RWPE2 (cell line): Measurements from ENCODE around the gene FERMT3.
A peak's percentile ranks its signal among the peaks of the same experiment; 100 is the strongest.

Source experiments
- ATAC-seq: fragments of 200-7000 bp; cut with Tn5 transposase; 3 replicates; pipeline ENCODE4 v1.9.1; 2021; ENCODE audit warnings: low read depth
- DNase-seq: peaks from one replicate; pipeline ENCODE4 v3.0.0-alpha.2; 2020; ENCODE audit warnings: low spot score
- H3K27ac ChIP-seq: fragments of 450-650 bp; 2 replicates; pipeline ENCODE4 v1.5.1; 2017; ENCODE audit warnings: mild to moderate bottlenecking; ENCODE audit not compliant: poor library complexity, severe bottlenecking
- H3K27me3 ChIP-seq: fragments of 250-450 bp; sonication (Bioruptor Pico); 2 replicates; pipeline ENCODE4 v1.5.1; 2021; ENCODE audit warnings: mild to moderate bottlenecking, moderate library complexity; ENCODE audit not compliant: insufficient read depth, poor library complexity, severe bottlenecking
- H3K36me3 ChIP-seq: fragments of 250-450 bp; sonication (Bioruptor Pico); 2 replicates; pipeline ENCODE4 v1.5.1; 2020; ENCODE audit warnings: low read depth, mild to moderate bottlenecking, moderate library complexity
- H3K4me1 ChIP-seq: fragments of 250-450 bp; sonication (Bioruptor Pico); 2 replicates; pipeline ENCODE4 v1.5.1; 2021; ENCODE audit warnings: mild to moderate bottlenecking, moderate library complexity; ENCODE audit not compliant: insufficient read depth, poor library complexity, severe bottlenecking
- H3K4me3 ChIP-seq: fragments of 250-450 bp; sonication (Bioruptor Pico); 2 replicates; pipeline ENCODE4 v1.5.1; 2021; ENCODE audit warnings: mild to moderate bottlenecking, moderate library complexity; ENCODE audit not compliant: severe bottlenecking
- H3K9me3 ChIP-seq: fragments of 250-450 bp; sonication (Bioruptor Pico); 2 replicates; pipeline ENCODE4 v1.5.1; 2021; ENCODE audit warnings: mild to moderate bottlenecking, moderate library complexity; ENCODE audit not compliant: severe bottlenecking
- TF ChIP-seq, protein P1 (sequence below): fragments of 450-650 bp; IDR thresholded peaks from one replicate; pipeline ENCODE4 v1.5.1; 2017; ENCODE audit warnings: mild to moderate bottlenecking, moderate library complexity; ENCODE audit not compliant: poor library complexity, severe bottlenecking

Gene FERMT3

DNA sequence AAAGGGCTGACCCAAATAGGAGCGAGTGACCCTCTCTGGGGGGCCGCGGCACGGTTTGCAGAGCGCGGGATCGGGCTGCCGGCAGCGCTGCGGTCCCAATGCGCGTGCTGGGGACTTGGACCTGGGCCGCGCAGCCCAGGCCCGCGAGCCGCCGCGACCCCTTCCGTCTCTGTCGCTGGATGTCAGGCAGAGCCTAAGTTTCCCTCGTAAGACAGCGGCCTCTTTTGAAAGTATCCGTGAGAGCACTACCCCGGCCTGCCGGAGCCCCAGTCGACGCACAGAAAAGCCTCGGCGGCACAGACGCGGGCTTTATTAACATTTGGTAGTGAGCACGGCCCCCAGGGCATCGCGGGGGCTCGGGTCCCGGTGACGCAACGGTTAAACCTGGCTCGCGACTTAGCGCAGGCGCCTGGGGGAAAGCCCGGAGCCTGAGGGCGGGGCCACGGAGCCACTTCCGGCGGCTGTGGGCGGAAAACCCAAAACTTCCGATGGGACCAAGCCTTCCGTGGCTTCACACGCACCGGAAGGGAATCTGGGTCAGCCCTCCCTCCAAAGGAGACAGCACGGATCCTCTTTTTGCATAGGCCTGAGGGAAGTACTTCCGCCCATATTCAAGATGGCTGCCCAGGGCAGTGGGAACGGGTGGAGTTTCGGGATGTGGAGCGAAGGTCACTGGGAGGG lies 63.2 kb downstream of the FERMT3 start:
- Histone ChIP-seq H3K27me3 (no peaks in the 10 kb centered on the region), H3K27ac (peak overlapping the region; percentile 92), H3K4me3 (peak overlapping the region; percentile 38), H3K36me3 (peaks cover 16% of the 10 kb centered on the region), H3K4me1 (peaks cover 19% of the 10 kb centered on the region), H3K9me3 (no peaks in the 10 kb centered on the region)
- DNase-seq (peak; percentile 96), ATAC-seq (peak; percentile 77)
- TF ChIP-seq, protein P1, sequence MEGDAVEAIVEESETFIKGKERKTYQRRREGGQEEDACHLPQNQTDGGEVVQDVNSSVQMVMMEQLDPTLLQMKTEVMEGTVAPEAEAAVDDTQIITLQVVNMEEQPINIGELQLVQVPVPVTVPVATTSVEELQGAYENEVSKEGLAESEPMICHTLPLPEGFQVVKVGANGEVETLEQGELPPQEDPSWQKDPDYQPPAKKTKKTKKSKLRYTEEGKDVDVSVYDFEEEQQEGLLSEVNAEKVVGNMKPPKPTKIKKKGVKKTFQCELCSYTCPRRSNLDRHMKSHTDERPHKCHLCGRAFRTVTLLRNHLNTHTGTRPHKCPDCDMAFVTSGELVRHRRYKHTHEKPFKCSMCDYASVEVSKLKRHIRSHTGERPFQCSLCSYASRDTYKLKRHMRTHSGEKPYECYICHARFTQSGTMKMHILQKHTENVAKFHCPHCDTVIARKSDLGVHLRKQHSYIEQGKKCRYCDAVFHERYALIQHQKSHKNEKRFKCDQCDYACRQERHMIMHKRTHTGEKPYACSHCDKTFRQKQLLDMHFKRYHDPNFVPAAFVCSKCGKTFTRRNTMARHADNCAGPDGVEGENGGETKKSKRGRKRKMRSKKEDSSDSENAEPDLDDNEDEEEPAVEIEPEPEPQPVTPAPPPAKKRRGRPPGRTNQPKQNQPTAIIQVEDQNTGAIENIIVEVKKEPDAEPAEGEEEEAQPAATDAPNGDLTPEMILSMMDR, result no peak
